A673 (cell line): Measurements from ENCODE around the gene HTR6. TPM values are rescaled to one million over a fixed set of nuclear protein-coding genes. Genes with fewer than 3 reads are reported as not detected.

ENCODE experiments used
- BruUV-seq: library from RNA; stranded (reverse); fragments of 400-500 nt; replicated peaks from 2 replicates; lab custom pipeline; 2021; lab: Mats Ljungman, UMichigan
- CTCF ChIA-PET: fragments of 300-600 bp; sonication (Branson Sonifier 250); formaldehyde crosslinking; loops from one replicate; lab custom pipeline; 2022; ENCODE audit warnings: antibody characterized with exemption; lab: Charles Lee
- POLR2A ChIA-PET: fragments of 300-600 bp; sonication (Branson Sonifier 250); formaldehyde crosslinking; loops from one replicate; lab custom pipeline; 2022; ENCODE audit warnings: antibody characterized with exemption; ENCODE audit not compliant: low non-redundant PET; lab: Charles Lee
- DNase-seq: peaks from one replicate; pipeline ENCODE4 v3.0.0-alpha.2; 2015; ENCODE audit warnings: low spot score
- H3K27ac ChIP-seq: fragments of 200-600 bp; sonication (generic); 2 replicates; pipeline ENCODE4 v1.5.1; 2016; ENCODE audit warnings: mixed run types, low read depth, mild to moderate bottlenecking, mixed read lengths, antibody characterized with exemption, low read length; ENCODE audit not compliant: poor library complexity, severe bottlenecking
- H3K27me3 ChIP-seq: fragments of 200-600 bp; sonication (generic); replicated peaks from 2 replicates; pipeline ENCODE4 v1.6.1; 2017; ENCODE audit warnings: mixed run types, low read depth, mild to moderate bottlenecking, mixed read lengths, antibody characterized with exemption, low read length; ENCODE audit not compliant: insufficient read depth, poor library complexity
- H3K36me3 ChIP-seq: fragments of 200-600 bp; sonication (generic); 2 replicates; pipeline ENCODE4 v1.6.1; 2016; ENCODE audit warnings: mixed run types, mild to moderate bottlenecking, mixed read lengths, antibody characterized with exemption, low read length; ENCODE audit not compliant: insufficient read depth, poor library complexity, severe bottlenecking
- H3K4me1 ChIP-seq: fragments of 200-600 bp; sonication (generic); 2 replicates; pipeline ENCODE4 v1.6.1; 2017; ENCODE audit warnings: mixed run types, mild to moderate bottlenecking, mixed read lengths, antibody characterized with exemption, low read length; ENCODE audit not compliant: insufficient read depth, poor library complexity, severe bottlenecking
- H3K4me3 ChIP-seq: fragments of 200-600 bp; sonication (generic); 2 replicates; pipeline ENCODE4 v1.5.1; 2016; ENCODE audit warnings: low read depth, mixed run types, mild to moderate bottlenecking, mixed read lengths, low read length; ENCODE audit not compliant: poor library complexity, severe bottlenecking
- H3K9me3 ChIP-seq: fragments of 200-600 bp; sonication (generic); 2 replicates; pipeline ENCODE4 v1.6.1; 2016; ENCODE audit warnings: mixed run types, low read depth, mild to moderate bottlenecking, mixed read lengths, antibody characterized with exemption, low read length; ENCODE audit not compliant: poor library complexity, severe bottlenecking
- CTCF ChIP-seq: fragments of 300-800, 200-600 bp; sonication (generic); conservative IDR thresholded peaks from 2 replicates; pipeline ENCODE4 v1.5.1; 2017; ENCODE audit warnings: low read depth, mild to moderate bottlenecking, antibody characterized with exemption, low read length, moderate library complexity, mixed read lengths
- EZH2 ChIP-seq: fragments of 200-600 bp; sonication (generic); IDR thresholded peaks from 2 replicates; pipeline ENCODE4 v1.6.1; 2017; ENCODE audit warnings: borderline replicate concordance, low read depth, mild to moderate bottlenecking, mixed read lengths, antibody characterized with exemption, low read length; ENCODE audit not compliant: poor library complexity, severe bottlenecking
- intact Hi-C: fragments of 100-400 bp; cut with micrococcal nuclease; formaldehyde crosslinking; loops from one replicate; pipeline ENCODE4 v1.10.0; 2022; ENCODE audit not compliant: unreplicated experiment
- total RNA-seq: library from RNA; stranded (reverse); gene quantifications from 2 replicates; pipeline ENCODE4 v1.2.3, GENCODE V29; 2021

The HTR6 gene
- total RNA-seq, 1 experiment from 2014 or later, result not detected

DNA sequence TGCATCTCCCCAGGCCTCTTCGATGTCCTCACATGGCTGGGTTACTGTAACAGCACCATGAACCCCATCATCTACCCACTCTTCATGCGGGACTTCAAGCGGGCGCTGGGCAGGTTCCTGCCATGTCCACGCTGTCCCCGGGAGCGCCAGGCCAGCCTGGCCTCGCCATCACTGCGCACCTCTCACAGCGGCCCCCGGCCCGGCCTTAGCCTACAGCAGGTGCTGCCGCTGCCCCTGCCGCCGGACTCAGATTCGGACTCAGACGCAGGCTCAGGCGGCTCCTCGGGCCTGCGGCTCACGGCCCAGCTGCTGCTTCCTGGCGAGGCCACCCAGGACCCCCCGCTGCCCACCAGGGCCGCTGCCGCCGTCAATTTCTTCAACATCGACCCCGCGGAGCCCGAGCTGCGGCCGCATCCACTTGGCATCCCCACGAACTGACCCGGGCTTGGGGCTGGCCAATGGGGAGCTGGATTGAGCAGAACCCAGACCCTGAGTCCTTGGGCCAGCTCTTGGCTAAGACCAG is 14.3 kb downstream of the HTR6 start:
- TF ChIP-seq CTCF, result no peak
- TF ChIP-seq EZH2, result no peak
- CTCF ChIA-PET, result no interaction called here
- no TSS peak for BruUV-seq

GRCh38 chr1:19679691-19680090 is 15.0 kb downstream of the HTR6 start:
- no peak for DNase-seq
- CTCF ChIA-PET, result no interaction called here
- Histone ChIP-seq H3K27me3 (peaks cover 11% of the 10 kb centered on the region), H3K9me3 (no peaks in the 10 kb centered on the region), H3K4me3 (no peak overlapping the region), H3K4me1 (no peaks in the 10 kb centered on the region), H3K27ac (no peak overlapping the region), H3K36me3 (no peaks in the 10 kb centered on the region)
- TF ChIP-seq EZH2, result no peak
- no peak for TF ChIP-seq CTCF
- no TSS peak for BruUV-seq
- intact Hi-C loops, result no loop called here
- POLR2A ChIA-PET, result no interaction called here

More for the DNA sequence above, 14.3 kb downstream of the HTR6 start:
- Histone ChIP-seq H3K36me3 (no peaks in the 10 kb centered on the region), H3K4me1 (no peaks in the 10 kb centered on the region), H3K4me3 (no peak overlapping the region), H3K27me3 (peaks cover 11% of the 10 kb centered on the region), H3K27ac (no peak overlapping the region), H3K9me3 (no peaks in the 10 kb centered on the region)
- intact Hi-C loops, result no loop called here
- no peak for DNase-seq
- POLR2A ChIA-PET, result no interaction called here

DNA sequence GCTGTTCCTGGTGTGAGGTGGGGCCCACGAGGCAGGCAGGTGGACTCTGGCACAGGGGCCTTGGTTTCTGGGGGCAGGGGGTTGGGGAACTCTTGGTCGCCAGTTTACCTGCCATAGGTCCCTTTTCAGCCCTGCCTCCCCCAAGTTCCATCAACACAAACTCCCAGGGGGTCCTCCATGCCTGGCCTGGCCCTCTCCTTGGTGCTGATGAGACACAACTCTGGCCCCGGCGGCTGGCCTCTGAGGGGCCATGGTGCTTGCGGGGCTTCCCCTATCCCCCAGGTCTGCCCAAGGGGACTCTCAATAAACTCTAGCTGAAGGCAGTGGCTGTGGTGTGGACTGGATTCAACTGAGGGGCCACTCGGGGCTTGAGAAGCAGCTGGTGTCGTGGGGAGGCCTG is 16.0 kb downstream of the HTR6 start:
- H3K4me3 ChIP-seq, result no peak overlapping the region
- TF ChIP-seq EZH2, result no peak
- no peak for TF ChIP-seq CTCF
- peaks cover 11% of the 10 kb centered on the region for H3K27me3 ChIP-seq
- no peaks in the 10 kb centered on the region for H3K9me3 ChIP-seq
- ChIA-PET CTCF (no interaction called here), POLR2A (no interaction called here)
- intact Hi-C loops, result no loop called here
- no peaks in the 10 kb centered on the region for H3K4me1 ChIP-seq
- no peaks in the 10 kb centered on the region for H3K36me3 ChIP-seq
- DNase-seq, result no peak
- no TSS peak for BruUV-seq
- no peak overlapping the region for H3K27ac ChIP-seq
